Smooth muscle cell (in vitro differentiated cells): ENCODE results near the gene DYNLL1. TPM values are rescaled to one million over a fixed set of nuclear protein-coding genes. Genes with fewer than 3 reads are reported as not detected.
A peak's percentile ranks its signal among the peaks of the same experiment; 100 is the strongest.

Source experiments
- DNase-seq: peaks from one replicate; lab custom pipeline; 2025; ENCODE audit not compliant: unreplicated experiment; lab: John Stamatoyannopoulos, UW
- H2AFZ ChIP-seq: fragments of 200-600 bp; sonication (generic); 2 replicates; pipeline ENCODE4 v1.6.0; 2016; ENCODE audit warnings: antibody characterized with exemption, low read depth, mild to moderate bottlenecking
- H3F3A ChIP-seq: fragments of 200-600 bp; sonication (generic); 2 replicates; pipeline ENCODE4 v1.6.0; 2017; ENCODE audit warnings: antibody characterized with exemption, low read depth
- H3K27ac ChIP-seq: fragments of 200-600 bp; sonication (generic); 2 replicates; pipeline ENCODE4 v1.5.1; 2016; ENCODE audit warnings: low read depth, mild to moderate bottlenecking
- H3K27me3 ChIP-seq: fragments of 200-600 bp; sonication (generic); 2 replicates; pipeline ENCODE4 v1.6.1; 2016; ENCODE audit warnings: low read depth, mild to moderate bottlenecking
- H3K36me3 ChIP-seq: fragments of 200-600 bp; sonication (generic); 2 replicates; pipeline ENCODE4 v1.5.1; 2016; ENCODE audit warnings: low read depth
- H3K4me1 ChIP-seq: fragments of 200-600 bp; sonication (generic); 2 replicates; pipeline ENCODE4 v1.5.1; 2016; ENCODE audit warnings: low read depth
- H3K4me2 ChIP-seq: fragments of 200-600 bp; sonication (generic); 2 replicates; pipeline ENCODE4 v1.6.0; 2016; ENCODE audit warnings: mild to moderate bottlenecking
- H3K4me3 ChIP-seq: fragments of 200-600 bp; sonication (generic); 2 replicates; pipeline ENCODE4 v1.5.1; 2016; ENCODE audit warnings: mild to moderate bottlenecking
- H3K79me2 ChIP-seq: fragments of 200-600 bp; sonication (generic); 2 replicates; pipeline ENCODE4 v1.6.0; 2016; ENCODE audit warnings: low read depth, mild to moderate bottlenecking
- H3K9ac ChIP-seq: fragments of 200-600 bp; sonication (generic); 2 replicates; pipeline ENCODE4 v1.6.0; 2016; ENCODE audit warnings: low read depth
- H3K9me3 ChIP-seq: fragments of 200-600 bp; sonication (generic); replicated peaks from 2 replicates; pipeline ENCODE4 v1.5.1; 2016; ENCODE audit warnings: low read depth
- H4K20me1 ChIP-seq: fragments of 200-600 bp; sonication (generic); 2 replicates; pipeline ENCODE4 v1.6.0; 2016; ENCODE audit warnings: low read depth
- CTCF ChIP-seq: fragments of 200-600 bp; sonication (generic); IDR thresholded peaks from 2 replicates; pipeline ENCODE4 v1.5.1; 2017; ENCODE audit warnings: borderline replicate concordance, mild to moderate bottlenecking, antibody characterized with exemption; ENCODE audit not compliant: insufficient read depth, poor library complexity, severe bottlenecking
- WGBS: methylation state at CpG from one replicate; pipeline ENCODE4 v1.1.7; 2016; ENCODE audit warnings: low lambda C conversion rate; 5-methylcytosine and 5-hydroxymethylcytosine counted together
- polyA plus RNA-seq: library from polyadenylated mRNA; unstranded; fragments of >200 nt; fragmentation: Nextera tagmentation; extraction: Ambion mirVana; gene quantifications from 2 replicates; pipeline ENCODE4 v1.2.1, GENCODE V29; 2016
- total RNA-seq: library from RNA; depleted of rRNA; stranded (reverse); fragments of >200 nt; gene quantifications from 2 replicates; pipeline ENCODE4 v1.2.3, GENCODE V29; 2014

The DYNLL1 gene
- total and polyA plus RNA-seq, 2 experiments from 2014 or later = 497 to 502 TPM

- peak; percentile 39 for DNase-seq
- Histone ChIP-seq H3K27me3 (no peaks in the 10 kb centered on the region), H3K27ac (peak overlapping the region; percentile 59), H3K9me3 (no peaks in the 10 kb centered on the region), H3K4me1 (peaks cover 24% of the 10 kb centered on the region), H3K4me3 (peak overlapping the region; percentile 86), H3K4me2 (peak overlapping the region; percentile 90), H3K9ac (peak overlapping the region; percentile 78), H3K79me2 (peaks cover 35% of the 10 kb centered on the region), H2AFZ (peak overlapping the region; percentile 1), H3F3A (peaks cover 12% of the 10 kb centered on the region), H4K20me1 (peaks cover 18% of the 10 kb centered on the region), H3K36me3 (no peaks in the 10 kb centered on the region)
- TF ChIP-seq CTCF = no peak
- 1% methylated on average over 45 of the region's 47 CpGs for WGBS
Measured at GRCh38 chr12:120496413-120497340, 764 bp downstream of the DYNLL1 start.

GRCh38 chr12:120497524-120498150 lies 1.7 kb downstream of the DYNLL1 start:
- peak overlapping the region; percentile 59 for H3K27ac ChIP-seq
- peak overlapping the region; percentile 46 for H3K9ac ChIP-seq
- peaks cover 18% of the 10 kb centered on the region for H4K20me1 ChIP-seq
- H3F3A ChIP-seq = peaks cover 12% of the 10 kb centered on the region
- H3K4me2 ChIP-seq = peak overlapping the region; percentile 90
- H3K9me3 ChIP-seq = no peaks in the 10 kb centered on the region
- H3K36me3 ChIP-seq = no peaks in the 10 kb centered on the region
- no peak overlapping the region for H2AFZ ChIP-seq
- DNase-seq = no peak
- peaks cover 35% of the 10 kb centered on the region for H3K79me2 ChIP-seq
- 56% methylated on average over 9 of the region's 9 CpGs for WGBS
- peak overlapping the region; percentile 86 for H3K4me3 ChIP-seq
- peaks cover 24% of the 10 kb centered on the region for H3K4me1 ChIP-seq
- H3K27me3 ChIP-seq = no peaks in the 10 kb centered on the region
- TF ChIP-seq CTCF = no peak

- H3F3A ChIP-seq = peaks cover 12% of the 10 kb centered on the region
- no peaks in the 10 kb centered on the region for H3K9me3 ChIP-seq
- H3K79me2 ChIP-seq = peaks cover 35% of the 10 kb centered on the region
- H2AFZ ChIP-seq = no peak overlapping the region
- DNase-seq = no peak
- no peak overlapping the region for H3K4me2 ChIP-seq
- H3K36me3 ChIP-seq = peaks cover 10% of the 10 kb centered on the region
- peaks cover 18% of the 10 kb centered on the region for H4K20me1 ChIP-seq
- H3K4me3 ChIP-seq = no peak overlapping the region
- no peaks in the 10 kb centered on the region for H3K27me3 ChIP-seq
- peaks cover 24% of the 10 kb centered on the region for H3K4me1 ChIP-seq
- TF ChIP-seq CTCF = no peak
- no peak overlapping the region for H3K27ac ChIP-seq
- no peak overlapping the region for H3K9ac ChIP-seq
- WGBS = 85% methylated on average over 3 of the region's 3 CpGs
Measured at GRCh38 chr12:120498870-120499515, 3.1 kb downstream of the DYNLL1 start.
